Astrocyte of the cerebellum (primary cell): ENCODE measurements around the gene NRIP2.
A peak's percentile ranks its signal among the peaks of the same experiment; 100 is the strongest.

Experiments used
- DNase-seq: peaks from one replicate; pipeline ENCODE4 v3.0.0-alpha.2; 2011; ENCODE audit warnings: low read depth
- H3K4me3 ChIP-seq: 2 replicates; pipeline ENCODE4 v1.5.1; 2011; ENCODE audit warnings: mild to moderate bottlenecking, low read depth, low read length, moderate library complexity
- in situ Hi-C: cut with HindIII; loops from 2 replicates; pipeline ENCODE4 v1.10.0; 2017; ENCODE audit warnings: low sequenced_read_pairs
- TF ChIP-seq, protein P1 (sequence below): IDR thresholded peaks from 2 replicates; pipeline ENCODE4 v1.5.1; 2012; ENCODE audit warnings: low read length, low read depth, moderate library complexity, mild to moderate bottlenecking; ENCODE audit errors: missing control alignments

Gene NRIP2

DNA sequence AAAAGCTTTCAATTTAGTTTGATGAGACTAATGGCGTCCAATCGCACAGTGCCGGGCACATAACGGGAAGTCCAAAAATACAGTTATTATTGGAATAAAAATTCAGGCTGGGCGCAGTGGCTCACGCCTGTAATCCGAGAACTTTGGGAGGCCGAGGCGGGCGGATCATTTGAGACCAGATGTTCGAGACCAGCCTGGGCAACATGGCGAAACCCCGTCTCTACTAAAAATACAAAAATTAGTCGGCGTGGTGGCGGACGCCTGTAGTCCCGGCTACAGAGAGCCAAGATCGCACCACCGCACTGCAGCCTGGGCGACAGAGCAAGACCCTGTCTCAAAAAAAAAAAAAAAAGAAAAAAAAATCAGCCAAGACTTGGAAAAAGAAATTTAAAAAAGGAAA is 41.3 kb downstream of the NRIP2 start:
- no peak for DNase-seq
- in situ Hi-C loops, result no loop called here
- TF ChIP-seq, protein P1, sequence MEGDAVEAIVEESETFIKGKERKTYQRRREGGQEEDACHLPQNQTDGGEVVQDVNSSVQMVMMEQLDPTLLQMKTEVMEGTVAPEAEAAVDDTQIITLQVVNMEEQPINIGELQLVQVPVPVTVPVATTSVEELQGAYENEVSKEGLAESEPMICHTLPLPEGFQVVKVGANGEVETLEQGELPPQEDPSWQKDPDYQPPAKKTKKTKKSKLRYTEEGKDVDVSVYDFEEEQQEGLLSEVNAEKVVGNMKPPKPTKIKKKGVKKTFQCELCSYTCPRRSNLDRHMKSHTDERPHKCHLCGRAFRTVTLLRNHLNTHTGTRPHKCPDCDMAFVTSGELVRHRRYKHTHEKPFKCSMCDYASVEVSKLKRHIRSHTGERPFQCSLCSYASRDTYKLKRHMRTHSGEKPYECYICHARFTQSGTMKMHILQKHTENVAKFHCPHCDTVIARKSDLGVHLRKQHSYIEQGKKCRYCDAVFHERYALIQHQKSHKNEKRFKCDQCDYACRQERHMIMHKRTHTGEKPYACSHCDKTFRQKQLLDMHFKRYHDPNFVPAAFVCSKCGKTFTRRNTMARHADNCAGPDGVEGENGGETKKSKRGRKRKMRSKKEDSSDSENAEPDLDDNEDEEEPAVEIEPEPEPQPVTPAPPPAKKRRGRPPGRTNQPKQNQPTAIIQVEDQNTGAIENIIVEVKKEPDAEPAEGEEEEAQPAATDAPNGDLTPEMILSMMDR, result no peak
- no peak overlapping the region for H3K4me3 ChIP-seq

DNA sequence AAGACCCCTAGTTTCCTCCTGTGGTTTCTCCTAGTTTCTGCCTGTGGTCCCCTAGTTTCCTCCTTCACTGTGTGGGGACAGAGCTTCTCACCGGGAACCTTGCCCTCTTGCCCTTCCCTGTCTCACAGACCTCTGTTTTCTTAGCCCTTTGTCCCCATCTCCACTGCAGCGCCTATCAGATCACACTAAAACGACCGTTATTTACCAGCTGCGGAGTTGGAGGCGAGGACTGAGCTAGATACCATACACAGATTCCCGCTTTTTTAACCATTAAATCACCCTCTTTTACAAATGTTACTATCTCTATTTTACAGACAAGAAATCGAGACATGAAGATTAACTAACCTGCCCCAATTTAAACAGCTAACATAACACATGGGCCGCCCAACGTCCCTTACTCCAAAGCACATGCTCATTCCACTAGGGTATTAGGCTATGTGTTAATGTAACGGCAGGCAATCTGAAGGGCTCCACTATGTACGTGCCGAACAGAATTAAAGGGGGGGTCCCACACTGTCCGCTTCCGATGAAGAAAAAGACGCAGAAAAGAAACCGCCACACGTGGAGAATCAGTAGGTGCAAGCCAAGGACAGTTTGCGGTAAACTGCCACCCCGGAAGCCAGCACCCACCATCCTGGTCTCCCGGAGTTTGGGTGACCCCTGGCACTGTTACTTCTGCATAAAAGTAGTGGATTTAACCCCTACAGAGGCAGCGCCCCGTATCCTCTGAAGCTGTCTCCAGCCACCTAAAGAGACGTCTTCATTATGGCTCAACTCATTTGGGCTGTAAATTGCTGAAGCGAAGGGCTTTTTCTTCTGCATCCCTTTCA is 41.9 kb downstream of the NRIP2 start:
- in situ Hi-C loops, result no loop called here
- no peak overlapping the region for H3K4me3 ChIP-seq
- no peak for DNase-seq
- TF ChIP-seq, protein P1, result no peak

DNA sequence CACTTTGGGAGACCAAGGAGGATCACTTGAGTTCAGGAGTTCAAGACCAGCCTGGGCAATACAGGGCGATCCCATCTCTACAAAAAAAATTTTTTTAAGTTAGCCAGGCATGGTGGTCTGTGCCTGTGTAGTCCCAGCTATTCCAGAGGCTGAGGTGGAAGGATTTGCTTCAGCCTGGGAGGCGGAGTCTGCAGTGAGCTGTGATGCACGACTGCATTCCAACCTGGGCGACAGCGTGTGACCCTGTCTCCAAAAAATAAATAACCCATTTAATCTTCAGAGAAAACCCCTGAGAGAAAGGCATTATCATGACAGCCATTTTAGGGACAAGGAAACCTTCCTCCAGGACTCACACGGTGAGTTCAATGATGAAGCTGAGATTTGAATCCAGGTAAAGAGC is 43.7 kb downstream of the NRIP2 start:
- TF ChIP-seq, protein P1, result no peak
- H3K4me3 ChIP-seq, result no peak overlapping the region
- no peak for DNase-seq
- in situ Hi-C loops, result no loop called here

DNA sequence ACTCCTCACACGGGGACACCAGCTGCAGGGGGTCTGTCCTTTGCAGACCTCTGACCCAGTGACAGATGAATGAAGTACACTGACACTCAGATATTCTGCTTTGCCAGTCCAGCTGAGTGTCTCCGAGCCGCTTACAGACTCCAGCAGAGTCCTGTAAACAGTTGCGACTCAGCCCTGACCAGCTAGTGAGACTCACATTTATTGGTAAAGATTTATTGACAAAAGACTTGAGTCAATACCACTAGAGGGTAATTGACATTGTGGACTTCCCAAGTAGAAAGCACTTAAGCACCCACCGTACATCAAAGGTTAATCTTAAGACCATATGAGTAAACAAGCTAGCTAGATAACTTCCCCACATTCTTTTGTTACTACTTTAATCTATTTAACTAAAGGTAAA is 49.8 kb downstream of the NRIP2 start:
- TF ChIP-seq, protein P1, result no peak
- H3K4me3 ChIP-seq, result no peak overlapping the region
- DNase-seq, result no peak
- in situ Hi-C loops, result no loop called here

DNA sequence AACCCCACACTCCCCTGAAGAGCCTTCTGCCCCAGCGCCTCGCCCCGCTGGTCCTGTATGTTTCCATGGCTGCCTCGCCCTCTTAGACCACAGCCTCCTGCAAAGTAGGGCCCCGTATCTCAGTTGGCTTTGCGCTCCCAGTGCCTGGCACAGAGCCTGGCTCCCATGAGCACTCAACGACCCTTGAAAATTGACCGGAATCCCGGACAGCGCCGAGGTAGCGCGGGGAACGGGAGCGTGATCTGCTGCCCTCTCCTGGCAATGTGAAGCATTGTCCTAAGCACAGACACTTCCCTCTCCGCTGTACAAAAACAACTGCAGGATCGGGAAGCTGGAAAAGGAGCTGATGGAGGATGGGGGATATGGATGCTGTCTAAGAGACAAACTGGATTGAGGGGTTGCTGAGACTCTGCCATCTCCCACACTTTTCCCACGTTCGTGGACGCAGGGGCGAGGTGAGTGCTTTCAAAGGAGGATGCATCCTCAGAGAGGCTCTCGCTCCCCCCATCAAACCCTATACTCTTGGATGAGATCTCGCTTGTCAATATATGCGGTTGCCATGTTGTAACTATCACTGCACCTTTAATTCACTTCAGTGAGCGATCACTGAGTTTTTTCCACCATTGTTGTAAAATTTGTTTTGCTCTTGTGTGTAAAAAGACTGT is 50.8 kb downstream of the NRIP2 start:
- in situ Hi-C loops, result no loop called here
- peak; percentile 27 for DNase-seq
- peak overlapping the region; percentile 9 for H3K4me3 ChIP-seq
- TF ChIP-seq, protein P1, result peak; percentile 92

DNA sequence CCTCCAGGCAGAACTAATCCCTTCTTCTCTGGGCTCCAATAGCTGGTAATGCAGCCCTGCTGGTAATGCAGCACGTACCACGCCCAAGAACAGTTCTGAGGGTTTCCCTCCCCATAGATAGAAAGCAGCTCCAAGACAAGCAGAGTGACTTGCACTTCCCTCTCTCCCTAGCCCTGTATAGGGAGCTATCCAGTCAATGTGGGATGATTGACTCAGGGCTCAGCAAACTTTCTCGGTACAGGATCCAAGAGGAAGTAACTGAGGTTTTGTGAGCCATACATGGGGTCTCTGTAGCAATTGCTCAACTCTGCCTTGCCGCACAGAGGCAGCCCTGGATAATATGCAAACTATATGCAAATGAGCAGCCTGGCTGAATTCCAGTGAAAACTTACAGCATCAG is 55.6 kb downstream of the NRIP2 start:
- TF ChIP-seq, protein P1, result no peak
- in situ Hi-C loops, result no loop called here
- H3K4me3 ChIP-seq, result no peak overlapping the region
- DNase-seq, result no peak
